DOHH2 (cell line): ENCODE measurements around the gene LIMS1.
"Not testable (repeated sequence)": the region's sequence is repeated elsewhere in the genome, so short reads cannot be mapped to it uniquely, and the experiment has no call there.

ENCODE experiments used
- CTCF ChIP-seq: fragments of 200-600 bp; sonication (generic); IDR thresholded peaks from one replicate; pipeline ENCODE4 v1.5.1; 2014; ENCODE audit warnings: antibody characterized with exemption, mild to moderate bottlenecking, low read depth, low read length; ENCODE audit not compliant: poor library complexity, severe bottlenecking
- EZH2phosphoT487 ChIP-seq: fragments of 200-600 bp; sonication (generic); IDR thresholded peaks from 2 replicates; pipeline ENCODE4 v1.6.1; 2017; ENCODE audit warnings: borderline replicate concordance, mild to moderate bottlenecking, antibody characterized with exemption, low read length, moderate library complexity, mixed read lengths

GRCh38 chr2:108601199-108601598 lies 66.9 kb downstream of the LIMS1 start:
- not testable (repeated sequence) for TF ChIP-seq CTCF, EZH2phosphoT487
